Naive thymus-derived CD4-positive, alpha-beta T cell (primary cell): ENCODE data around the gene ASPRV1. TPM values are rescaled to one million over a fixed set of nuclear protein-coding genes. Genes with fewer than 3 reads are reported as not detected.

Experiments
- ATAC-seq: fragments of 150-1000 bp; cut with Tn5 transposase; 2 replicates; pipeline ENCODE4 v1.10.0; 2021; ENCODE audit warnings: mild to moderate bottlenecking, moderate library complexity
- CTCF ChIA-PET: fragments of 350-600 bp; sonication (Branson Sonifier 250); formaldehyde crosslinking; loops from one replicate; lab custom pipeline; 2021; ENCODE audit warnings: antibody characterized with exemption; lab: Charles Lee
- POLR2A ChIA-PET: fragments of 350-600 bp; sonication (Branson Sonifier 250); formaldehyde crosslinking; loops from one replicate; lab custom pipeline; 2021; ENCODE audit warnings: antibody characterized with exemption, inconsistent platforms; lab: Charles Lee
- DNase-seq, 9 donors: peaks; one replicate each; pipeline versions ENCODE4 v3.0.0 to v3.0.0-alpha.2; 2020 to 2022; ENCODE audit warnings: mixed read lengths in 1 of 9
- H3K27ac ChIP-seq: one replicate; pipeline ENCODE4 v1.7.0; 2013; ENCODE audit warnings: mild to moderate bottlenecking, low read depth, low read length, moderate library complexity
- H3K27me3 ChIP-seq, 2 donors: one replicate each; pipeline ENCODE4 v1.7.0; 2013; ENCODE audit warnings: low read length in 2 of 2, mild to moderate bottlenecking in 2 of 2, moderate library complexity in 2 of 2; ENCODE audit not compliant: control insufficient read depth in 2 of 2, insufficient read depth in 2 of 2
- H3K36me3 ChIP-seq, 3 experiments: 1 replicate in 2 of 3; 2 replicates in 1 of 3; pipeline ENCODE4 v1.7.0; 2013; ENCODE audit warnings: low read length in 3 of 3, mild to moderate bottlenecking in 3 of 3, moderate library complexity in 1 of 3; ENCODE audit not compliant: insufficient read depth in 3 of 3, control insufficient read depth in 2 of 3
- H3K4me1 ChIP-seq, 2 donors: one replicate each; pipeline ENCODE4 v1.7.0; 2013; ENCODE audit warnings: low read length in 2 of 2, mild to moderate bottlenecking in 2 of 2, moderate library complexity in 1 of 2; ENCODE audit not compliant: control insufficient read depth in 2 of 2, insufficient read depth in 2 of 2
- H3K4me3 ChIP-seq: 2 replicates; pipeline ENCODE4 v1.7.0; 2013; ENCODE audit warnings: mild to moderate bottlenecking, low read length
- H3K9me3 ChIP-seq, 3 experiments: 1 replicate in 2 of 3; 2 replicates in 1 of 3; pipeline ENCODE4 v1.7.0; 2013; ENCODE audit warnings: low read length in 3 of 3; ENCODE audit not compliant: control insufficient read depth in 2 of 3
- H3K27ac Mint-ChIP-seq, 9 donors: one replicate each; pipeline ENCODE4 v1.8.0; 2020 to 2022; ENCODE audit warnings: mixed read lengths in 9 of 9, mild to moderate bottlenecking in 8 of 9, moderate library complexity in 5 of 9, inconsistent platforms in 2 of 9
- H3K27me3 Mint-ChIP-seq, 5 donors: one replicate each; pipeline ENCODE4 v1.8.0; 2021 to 2022; ENCODE audit warnings: mixed read lengths in 5 of 5, mild to moderate bottlenecking in 1 of 5
- H3K36me3 Mint-ChIP-seq, 5 donors: one replicate each; pipeline ENCODE4 v1.8.0; 2020 to 2022; ENCODE audit warnings: mixed read lengths in 5 of 5, mild to moderate bottlenecking in 3 of 5, inconsistent platforms in 1 of 5
- H3K4me1 Mint-ChIP-seq, 7 donors: one replicate each; pipeline ENCODE4 v1.8.0; 2020 to 2022; ENCODE audit warnings: mixed read lengths in 7 of 7, mild to moderate bottlenecking in 3 of 7, inconsistent platforms in 1 of 7
- H3K4me3 Mint-ChIP-seq, 10 donors: one replicate each; pipeline ENCODE4 v1.8.0; 2020 to 2022; ENCODE audit warnings: mild to moderate bottlenecking in 10 of 10, mixed read lengths in 10 of 10, moderate library complexity in 6 of 10, inconsistent platforms in 2 of 10
- H3K9me3 Mint-ChIP-seq, 11 donors: one replicate each; pipeline ENCODE4 v1.8.0; 2020 to 2022; ENCODE audit warnings: mixed read lengths in 11 of 11, mild to moderate bottlenecking in 4 of 11, inconsistent platforms in 1 of 11, moderate library complexity in 1 of 11
- intact Hi-C, 2 donors: fragments of 100-400 bp; cut with micrococcal nuclease; formaldehyde crosslinking; loops; one replicate each; pipeline ENCODE4 v1.15.1; 2023
- polyA plus RNA-seq, 2 donors: library from polyadenylated mRNA; unstranded; fragments of 300-500 nt; fragmentation: Illumina TruSeq; gene quantifications; one replicate each; pipeline ENCODE4 v1.2.3, GENCODE V29; 2021
- total RNA-seq, 6 experiments: library from RNA in 5 of 6; stranded (reverse) in 5 of 6; gene quantifications; 1 replicate in 5 of 6; 2 replicates in 1 of 6; pipeline ENCODE4 v1.2.3 and lab custom pipeline; 2021 to 2026

ASPRV1 gene
- total and polyA plus RNA-seq, 7 experiments from 2014 or later, result 0.91 to 2.9 (median 1.9) TPM

DNA sequence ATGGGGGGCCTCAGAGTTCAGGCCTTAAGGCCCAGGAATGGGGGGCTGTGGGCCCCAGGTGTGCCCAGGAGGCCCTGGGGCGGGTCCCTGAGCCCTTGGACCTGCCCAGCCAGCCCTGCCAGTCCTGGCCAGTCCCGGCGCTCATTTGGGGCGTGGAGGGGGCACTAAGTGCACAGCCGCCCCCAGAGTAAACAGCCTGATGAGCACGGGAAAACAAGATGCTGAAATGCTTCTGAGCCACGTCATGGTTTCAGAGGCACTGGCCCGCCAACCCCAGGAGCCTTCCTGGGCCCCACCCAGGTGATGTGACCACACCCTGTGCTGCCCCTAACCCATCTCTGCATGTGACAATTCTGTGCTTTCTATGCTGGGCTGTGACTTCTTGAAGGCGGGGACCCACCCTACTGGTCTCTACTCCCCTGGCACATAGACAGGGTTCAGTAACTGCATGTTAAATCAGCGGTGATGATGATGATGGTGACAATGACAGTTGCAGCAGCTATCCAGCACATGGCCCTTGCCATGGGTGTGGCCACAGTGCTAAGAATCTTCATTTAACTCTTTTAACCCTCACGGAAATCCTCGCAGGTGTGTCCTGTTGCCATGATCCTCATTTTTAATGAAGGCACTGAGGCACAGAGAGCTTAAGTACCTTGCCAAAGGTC lies 28.1 kb upstream of the ASPRV1 start:
- Histone ChIP-seq H3K36me3 (peaks cover 0 to 10% (median 0%) of the 10 kb centered on the region in 3 experiments), H3K4me1 (no peaks in the 10 kb centered on the region), H3K9me3 (no peaks in the 10 kb centered on the region), H3K27ac (no peak overlapping the region), H3K4me3 (no peak overlapping the region), H3K27me3 (no peaks in the 10 kb centered on the region)
- Mint-ChIP-seq H3K4me1 (peaks cover 0 to 11% (median 0%) of the 10 kb centered on the region in 7 donors), H3K9me3 (peaks cover 0 to 2% (median 0%) of the 10 kb centered on the region in 11 donors), H3K27ac (no peak overlapping the region), H3K36me3 (peaks cover 4 to 27% (median 10%) of the 10 kb centered on the region in 5 donors), H3K4me3 (no peak overlapping the region), H3K27me3 (no peaks in the 10 kb centered on the region)
- POLR2A ChIA-PET, result no interaction called here
- CTCF ChIA-PET, result no interaction called here
- ATAC-seq, result no peak
- intact Hi-C loops, result no loop called here
- no peak for DNase-seq

GRCh38 chr2:69989009-69989408 lies 27.6 kb upstream of the ASPRV1 start:
- H3K27me3 ChIP-seq, result no peaks in the 10 kb centered on the region
- H3K4me3 ChIP-seq, result no peak overlapping the region
- no peak overlapping the region for H3K27ac Mint-ChIP-seq
- ATAC-seq (no peak), DNase-seq (no peak)
- H3K4me3 Mint-ChIP-seq, result no peak overlapping the region
- peaks cover 0 to 2% (median 0%) of the 10 kb centered on the region in 11 donors for H3K9me3 Mint-ChIP-seq
- intact Hi-C loops, result no loop called here
- H3K27me3 Mint-ChIP-seq, result no peaks in the 10 kb centered on the region
- H3K36me3 Mint-ChIP-seq, result peaks cover 4 to 22% (median 6%) of the 10 kb centered on the region in 5 donors
- H3K27ac ChIP-seq, result no peak overlapping the region
- no peaks in the 10 kb centered on the region for H3K4me1 ChIP-seq
- H3K36me3 ChIP-seq, result peaks cover 0 to 6% (median 0%) of the 10 kb centered on the region in 3 experiments
- ChIA-PET POLR2A (interaction anchor here (0.6 kb wide), 1 partner anchor 11 kb away, joined by 3 read pairs; no protein-coding TSS in a partner anchor), CTCF (no interaction called here)
- no peaks in the 10 kb centered on the region for H3K9me3 ChIP-seq
- H3K4me1 Mint-ChIP-seq, result peaks cover 0 to 11% (median 0%) of the 10 kb centered on the region in 7 donors

GRCh38 chr2:69988086-69988635 lies 26.7 kb upstream of the ASPRV1 start:
- DNase-seq, result no peak
- CTCF ChIA-PET, result interaction anchor here (0.6 kb wide), 1 partner anchor 368 kb away, joined by 3 read pairs; no protein-coding TSS in a partner anchor
- no peak for ATAC-seq
- no peak overlapping the region for H3K4me3 ChIP-seq
- no peaks in the 10 kb centered on the region for H3K27me3 ChIP-seq
- intact Hi-C loops, result no loop called here
- H3K9me3 Mint-ChIP-seq, result peaks cover 0 to 2% (median 0%) of the 10 kb centered on the region in 11 donors
- H3K27ac ChIP-seq, result no peak overlapping the region
- no peaks in the 10 kb centered on the region for H3K4me1 ChIP-seq
- POLR2A ChIA-PET, result no interaction called here
- no peaks in the 10 kb centered on the region for H3K36me3 ChIP-seq
- no peak overlapping the region for H3K4me3 Mint-ChIP-seq
- H3K9me3 ChIP-seq, result no peaks in the 10 kb centered on the region
- H3K27ac Mint-ChIP-seq, result peak overlapping the region in 5 of 9 donors; percentile 1 to 43 (median 17)
- peaks cover 0 to 11% (median 0%) of the 10 kb centered on the region in 7 donors for H3K4me1 Mint-ChIP-seq
- H3K27me3 Mint-ChIP-seq, result no peaks in the 10 kb centered on the region
- peaks cover 0 to 15% (median 4%) of the 10 kb centered on the region in 5 donors for H3K36me3 Mint-ChIP-seq

GRCh38 chr2:69986691-69987090 lies 25.3 kb upstream of the ASPRV1 start:
- ATAC-seq (no peak), DNase-seq (no peak)
- no peak overlapping the region for H3K4me3 Mint-ChIP-seq
- no peaks in the 10 kb centered on the region for H3K27me3 ChIP-seq
- H3K36me3 Mint-ChIP-seq, result peaks cover 0 to 9% (median 0%) of the 10 kb centered on the region in 5 donors
- peak overlapping the region in 1 of 9 donors; percentile 68 for H3K27ac Mint-ChIP-seq
- no peaks in the 10 kb centered on the region for H3K4me1 ChIP-seq
- H3K9me3 ChIP-seq, result no peaks in the 10 kb centered on the region
- CTCF ChIA-PET, result no interaction called here
- POLR2A ChIA-PET, result interaction anchor here (0.6 kb wide), 1 partner anchor 69 kb away, joined by 3 read pairs; no protein-coding TSS in a partner anchor
- H3K4me3 ChIP-seq, result no peak overlapping the region
- no peaks in the 10 kb centered on the region for H3K27me3 Mint-ChIP-seq
- H3K27ac ChIP-seq, result no peak overlapping the region
- no peaks in the 10 kb centered on the region for H3K36me3 ChIP-seq
- intact Hi-C loops, result no loop called here
- H3K9me3 Mint-ChIP-seq, result peaks cover 0 to 2% (median 0%) of the 10 kb centered on the region in 11 donors
- peaks cover 0 to 11% (median 0%) of the 10 kb centered on the region in 7 donors for H3K4me1 Mint-ChIP-seq

- CTCF ChIA-PET, result no interaction called here
- ATAC-seq, result peak; percentile 89
- DNase-seq, result no peak
These were observed 24.3 kb upstream of the ASPRV1 start for GRCh38 chr2:69985688-69986087.

GRCh38 chr2:69985216-69985615 lies 23.8 kb upstream of the ASPRV1 start:
- Histone ChIP-seq H3K4me1 (no peaks in the 10 kb centered on the region), H3K27me3 (no peaks in the 10 kb centered on the region), H3K27ac (no peak overlapping the region), H3K36me3 (no peaks in the 10 kb centered on the region), H3K4me3 (no peak overlapping the region), H3K9me3 (no peaks in the 10 kb centered on the region)
- Mint-ChIP-seq H3K4me1 (peaks cover 0 to 9% (median 0%) of the 10 kb centered on the region in 7 donors), H3K9me3 (peaks cover 0 to 2% (median 0%) of the 10 kb centered on the region in 11 donors), H3K4me3 (no peak overlapping the region), H3K27me3 (no peaks in the 10 kb centered on the region), H3K27ac (peak overlapping the region in 1 of 9 donors; percentile 41), H3K36me3 (peaks cover 0 to 9% (median 0%) of the 10 kb centered on the region in 5 donors)
- DNase-seq (no peak), ATAC-seq (no peak)
- ChIA-PET POLR2A (no interaction called here), CTCF (no interaction called here)
- intact Hi-C loops, result no loop called here

More at GRCh38 chr2:69985688-69986087, 24.3 kb upstream of the ASPRV1 start:
- Histone ChIP-seq H3K27ac (no peak overlapping the region), H3K4me3 (no peak overlapping the region), H3K9me3 (no peaks in the 10 kb centered on the region), H3K36me3 (no peaks in the 10 kb centered on the region), H3K27me3 (no peaks in the 10 kb centered on the region), H3K4me1 (no peaks in the 10 kb centered on the region)
- H3K27ac Mint-ChIP-seq, result no peak overlapping the region
- intact Hi-C loops, result no loop called here
- no peak overlapping the region for H3K4me3 Mint-ChIP-seq
- H3K27me3 Mint-ChIP-seq, result no peaks in the 10 kb centered on the region
- peaks cover 0 to 2% (median 0%) of the 10 kb centered on the region in 11 donors for H3K9me3 Mint-ChIP-seq
- peaks cover 0 to 10% (median 0%) of the 10 kb centered on the region in 7 donors for H3K4me1 Mint-ChIP-seq
- peaks cover 0 to 9% (median 0%) of the 10 kb centered on the region in 5 donors for H3K36me3 Mint-ChIP-seq
- POLR2A ChIA-PET, result no interaction called here
